RWPE2 (cell line): Measurements from ENCODE around the gene PBX1.

Source experiments
- ATAC-seq: fragments of 200-7000 bp; cut with Tn5 transposase; 3 replicates; pipeline ENCODE4 v1.9.1; 2021; ENCODE audit warnings: low read depth
- DNase-seq: peaks from one replicate; pipeline ENCODE4 v3.0.0-alpha.2; 2020; ENCODE audit warnings: low spot score
- H3K27ac ChIP-seq: fragments of 450-650 bp; 2 replicates; pipeline ENCODE4 v1.5.1; 2017; ENCODE audit warnings: mild to moderate bottlenecking; ENCODE audit not compliant: poor library complexity, severe bottlenecking
- H3K27me3 ChIP-seq: fragments of 250-450 bp; sonication (Bioruptor Pico); 2 replicates; pipeline ENCODE4 v1.5.1; 2021; ENCODE audit warnings: mild to moderate bottlenecking, moderate library complexity; ENCODE audit not compliant: insufficient read depth, poor library complexity, severe bottlenecking
- H3K36me3 ChIP-seq: fragments of 250-450 bp; sonication (Bioruptor Pico); 2 replicates; pipeline ENCODE4 v1.5.1; 2020; ENCODE audit warnings: low read depth, mild to moderate bottlenecking, moderate library complexity
- H3K4me1 ChIP-seq: fragments of 250-450 bp; sonication (Bioruptor Pico); 2 replicates; pipeline ENCODE4 v1.5.1; 2021; ENCODE audit warnings: mild to moderate bottlenecking, moderate library complexity; ENCODE audit not compliant: insufficient read depth, poor library complexity, severe bottlenecking
- H3K4me3 ChIP-seq: fragments of 250-450 bp; sonication (Bioruptor Pico); 2 replicates; pipeline ENCODE4 v1.5.1; 2021; ENCODE audit warnings: mild to moderate bottlenecking, moderate library complexity; ENCODE audit not compliant: severe bottlenecking
- H3K9me3 ChIP-seq: fragments of 250-450 bp; sonication (Bioruptor Pico); 2 replicates; pipeline ENCODE4 v1.5.1; 2021; ENCODE audit warnings: mild to moderate bottlenecking, moderate library complexity; ENCODE audit not compliant: severe bottlenecking
- CTCF ChIP-seq: fragments of 450-650 bp; IDR thresholded peaks from one replicate; pipeline ENCODE4 v1.5.1; 2017; ENCODE audit warnings: mild to moderate bottlenecking, moderate library complexity; ENCODE audit not compliant: poor library complexity, severe bottlenecking

PBX1 gene

GRCh38 chr1:164569241-164569640 is 10.3 kb downstream of the PBX1 start:
- Histone ChIP-seq H3K36me3 (no peaks in the 10 kb centered on the region), H3K4me1 (peaks cover 14% of the 10 kb centered on the region), H3K27ac (no peak overlapping the region), H3K27me3 (no peaks in the 10 kb centered on the region), H3K9me3 (no peaks in the 10 kb centered on the region), H3K4me3 (no peak overlapping the region)
- ATAC-seq: no peak
- no peak for DNase-seq
- no peak for TF ChIP-seq CTCF

GRCh38 chr1:164569866-164570265 is 10.9 kb downstream of the PBX1 start:
- ATAC-seq (no peak), DNase-seq (no peak)
- TF ChIP-seq CTCF: no peak
- Histone ChIP-seq H3K9me3 (no peaks in the 10 kb centered on the region), H3K27ac (no peak overlapping the region), H3K4me1 (peaks cover 10% of the 10 kb centered on the region), H3K4me3 (no peak overlapping the region), H3K27me3 (no peaks in the 10 kb centered on the region), H3K36me3 (no peaks in the 10 kb centered on the region)

- H3K27ac ChIP-seq: no peak overlapping the region
- ATAC-seq: no peak
Measured at GRCh38 chr1:164571333-164571732, 12.3 kb downstream of the PBX1 start.

GRCh38 chr1:164575356-164575886 is 16.4 kb downstream of the PBX1 start:
- TF ChIP-seq CTCF: no peak
- Histone ChIP-seq H3K9me3 (no peaks in the 10 kb centered on the region), H3K36me3 (no peaks in the 10 kb centered on the region), H3K27me3 (no peaks in the 10 kb centered on the region), H3K27ac (no peak overlapping the region), H3K4me3 (no peak overlapping the region), H3K4me1 (no peaks in the 10 kb centered on the region)
- ATAC-seq: no peak
- no peak for DNase-seq

More at GRCh38 chr1:164571333-164571732, 12.3 kb downstream of the PBX1 start:
- TF ChIP-seq CTCF: no peak
- H3K4me1 ChIP-seq: no peaks in the 10 kb centered on the region
- H3K4me3 ChIP-seq: no peak overlapping the region
- H3K27me3 ChIP-seq: no peaks in the 10 kb centered on the region
- no peaks in the 10 kb centered on the region for H3K36me3 ChIP-seq
- DNase-seq: no peak
- no peaks in the 10 kb centered on the region for H3K9me3 ChIP-seq

GRCh38 chr1:164576291-164577271 is 17.6 kb downstream of the PBX1 start:
- no peaks in the 10 kb centered on the region for H3K9me3 ChIP-seq
- H3K4me3 ChIP-seq: no peak overlapping the region
- no peaks in the 10 kb centered on the region for H3K36me3 ChIP-seq
- H3K27me3 ChIP-seq: no peaks in the 10 kb centered on the region
- H3K4me1 ChIP-seq: no peaks in the 10 kb centered on the region
- no peak for TF ChIP-seq CTCF
- no peak overlapping the region for H3K27ac ChIP-seq
- DNase-seq (no peak), ATAC-seq (no peak)
